Measurements from ENCODE around the gene C9orf40. TPM values are rescaled to one million over a fixed set of nuclear protein-coding genes. Genes with fewer than 3 reads are reported as not detected.
A peak's percentile ranks its signal among the peaks of the same experiment; 100 is the strongest.

Gene C9orf40
- 7.6 and 9.4 TPM in 2 replicates for total RNA-seq (2014; rRNA removed; shearing (Covaris generic))
- 14.8 and 18.9 TPM in 2 replicates for polyA plus RNA-seq (2014; cell fraction: nucleus; rRNA removed)

GRCh38 chr9:74952201-74953151, at the start of gene C9orf40:
Gene C9orf40, minus strand, starts transcription at chr9:74952912. Its CDS starts 301 bp downstream, at chr9:74952611.
- DNase-seq (ENCODE audit: extremely low read depth, low read depth) = peak; percentile 83

- peak; percentile 80 for DNase-seq (ENCODE audit: extremely low read depth, low read depth)
These were observed 49.2 kb upstream of the C9orf40 start for GRCh38 chr9:75001719-75002421.

GRCh38 chr9:75000835-75001234, 48.1 kb upstream of the C9orf40 start:
- DNase-seq (ENCODE audit: extremely low read depth, low read depth) = no peak

DNA sequence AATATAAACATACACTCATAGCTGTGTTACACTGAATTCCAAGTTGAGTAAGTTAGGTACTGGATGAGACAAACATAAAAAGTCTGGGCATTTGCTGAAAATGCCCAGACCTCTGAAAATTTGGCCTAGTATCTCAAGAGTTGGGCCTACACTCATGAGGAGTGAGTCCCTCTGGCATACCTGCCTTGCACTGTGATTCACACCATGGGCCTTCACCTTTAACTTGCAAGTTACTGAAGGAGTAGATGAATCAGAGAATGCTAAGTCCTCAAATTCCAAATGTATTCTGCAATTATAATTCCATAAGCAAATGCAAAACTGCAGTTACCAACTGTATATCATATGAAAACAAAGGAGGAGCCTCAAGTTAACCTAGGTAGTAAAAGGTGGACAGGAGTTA, 32.3 kb upstream of the C9orf40 start:
- no peak for DNase-seq (ENCODE audit: extremely low read depth, low read depth)

GRCh38 chr9:74983709-74984108, 31.0 kb upstream of the C9orf40 start:
- no peak for DNase-seq (ENCODE audit: extremely low read depth, low read depth)

DNA sequence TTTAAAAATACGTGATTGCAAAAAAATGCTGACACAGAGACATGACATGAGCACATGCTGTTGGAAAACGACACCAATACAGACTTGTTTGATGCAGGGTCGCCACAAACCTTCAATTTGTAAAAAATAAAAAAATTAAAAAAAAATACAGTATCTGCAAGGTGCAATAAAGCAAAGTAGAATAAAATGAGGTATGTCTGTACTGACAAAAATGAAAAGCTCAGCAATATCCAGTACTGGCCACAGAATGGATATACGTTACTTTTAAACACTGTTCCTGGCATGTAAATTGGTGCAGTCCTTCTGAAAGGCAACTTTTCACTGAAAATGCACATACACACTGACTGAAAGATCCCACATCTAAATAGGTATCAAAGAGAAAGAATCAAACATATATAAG, 27.1 kb upstream of the C9orf40 start:
- no peak for DNase-seq (ENCODE audit: extremely low read depth, low read depth)

GRCh38 chr9:74977287-74977686, 24.6 kb upstream of the C9orf40 start:
- no peak for DNase-seq (ENCODE audit: extremely low read depth, low read depth)

GRCh38 chr9:74975538-74975937, 22.8 kb upstream of the C9orf40 start:
- DNase-seq (ENCODE audit: extremely low read depth, low read depth) = no peak

- no peak for DNase-seq (ENCODE audit: extremely low read depth, low read depth)
These were observed 21.8 kb upstream of the C9orf40 start for GRCh38 chr9:74974558-74974957.

DNA sequence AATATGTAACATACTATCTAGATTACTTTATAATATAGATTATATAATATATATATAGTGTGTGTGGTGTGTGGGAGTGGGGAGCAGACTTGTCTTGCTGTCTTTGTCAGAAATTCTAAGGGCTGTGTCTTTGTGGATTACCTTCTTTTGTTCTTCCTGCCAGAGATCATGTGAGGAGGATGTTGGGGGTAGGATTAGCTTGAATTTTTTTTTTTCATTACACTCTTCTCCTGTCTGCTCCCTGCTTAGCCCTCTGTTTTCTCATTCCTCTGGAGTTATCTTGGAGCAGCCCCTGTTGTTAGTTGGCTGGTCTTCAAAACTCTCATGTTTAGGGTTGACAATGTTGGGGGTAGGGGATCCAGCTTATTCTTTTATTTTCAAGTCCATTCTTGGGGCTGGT, 21.0 kb upstream of the C9orf40 start:
- no peak for DNase-seq (ENCODE audit: extremely low read depth, low read depth)

GRCh38 chr9:74963056-74963455, 10.3 kb upstream of the C9orf40 start:
- no peak for DNase-seq (ENCODE audit: extremely low read depth, low read depth)

DNA sequence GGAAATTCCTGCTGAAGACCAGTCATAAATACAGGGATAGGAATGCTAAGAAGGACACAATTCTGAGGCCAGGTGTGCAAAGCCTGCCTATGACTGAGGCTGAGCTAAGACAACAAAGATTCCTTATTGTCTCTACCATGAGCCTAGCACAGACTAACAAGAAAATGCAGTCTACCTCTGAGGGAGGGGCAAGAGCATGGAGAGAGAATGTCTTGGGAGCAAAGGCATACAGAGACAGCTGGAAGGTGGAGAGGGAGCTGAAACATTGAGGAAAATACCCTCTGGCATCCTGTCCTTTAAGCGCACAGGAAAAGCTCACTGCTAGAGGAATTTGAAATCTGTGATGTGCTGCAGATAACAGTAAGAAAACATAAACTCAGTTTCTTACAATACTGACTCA, 8.8 kb upstream of the C9orf40 start:
- no peak for DNase-seq (ENCODE audit: extremely low read depth, low read depth)

DNA sequence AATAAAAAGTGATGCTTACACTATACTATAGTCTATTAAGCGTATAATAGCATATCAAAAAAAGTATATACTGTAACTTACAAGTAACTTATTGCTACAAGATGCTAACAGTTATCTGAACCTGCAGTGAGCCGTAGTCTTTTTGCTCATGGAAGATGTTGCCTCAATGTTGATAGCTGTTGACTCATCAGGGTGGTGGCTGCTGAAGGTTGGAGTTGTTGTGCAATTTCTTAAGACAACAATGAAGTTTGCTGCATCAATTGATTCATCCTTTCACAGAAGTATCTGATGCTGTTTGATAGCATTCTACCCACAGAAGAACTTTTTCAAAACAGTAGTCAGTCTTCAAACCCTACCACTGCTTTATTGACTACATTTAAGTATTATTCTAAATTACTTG, 7.8 kb upstream of the C9orf40 start:
- peak; percentile 64 for DNase-seq (ENCODE audit: extremely low read depth, low read depth)

GRCh38 chr9:74958587-74958986, 5.9 kb upstream of the C9orf40 start:
- DNase-seq (ENCODE audit: extremely low read depth, low read depth) = no peak

DNA sequence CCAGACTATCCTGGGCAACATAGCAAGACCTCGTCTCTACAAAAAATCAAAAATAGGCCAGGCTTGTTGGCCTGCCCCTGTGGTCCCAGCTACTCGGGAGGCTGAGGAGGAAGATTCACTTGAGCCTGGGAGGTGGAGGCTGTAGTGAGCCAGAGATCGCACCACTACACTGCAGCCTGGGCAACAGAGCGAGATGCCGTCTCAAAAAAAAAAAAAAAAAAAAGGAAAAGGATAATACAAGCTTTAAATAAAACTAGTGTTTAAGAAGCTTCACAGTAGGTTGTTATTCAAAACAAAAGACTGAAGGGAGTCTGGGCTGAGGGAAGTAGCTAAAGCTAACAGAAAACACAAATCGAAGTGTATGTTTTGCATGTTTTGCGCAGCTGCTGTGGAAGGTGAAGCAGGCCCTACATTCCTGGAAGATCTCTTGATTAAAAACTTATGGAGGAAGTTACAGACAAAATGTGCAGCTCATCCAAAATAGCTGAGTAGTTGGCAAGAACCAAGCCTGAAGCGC, 581 bp upstream of the C9orf40 start:
- peak; percentile 6 for DNase-seq (ENCODE audit: extremely low read depth, low read depth)

DNA sequence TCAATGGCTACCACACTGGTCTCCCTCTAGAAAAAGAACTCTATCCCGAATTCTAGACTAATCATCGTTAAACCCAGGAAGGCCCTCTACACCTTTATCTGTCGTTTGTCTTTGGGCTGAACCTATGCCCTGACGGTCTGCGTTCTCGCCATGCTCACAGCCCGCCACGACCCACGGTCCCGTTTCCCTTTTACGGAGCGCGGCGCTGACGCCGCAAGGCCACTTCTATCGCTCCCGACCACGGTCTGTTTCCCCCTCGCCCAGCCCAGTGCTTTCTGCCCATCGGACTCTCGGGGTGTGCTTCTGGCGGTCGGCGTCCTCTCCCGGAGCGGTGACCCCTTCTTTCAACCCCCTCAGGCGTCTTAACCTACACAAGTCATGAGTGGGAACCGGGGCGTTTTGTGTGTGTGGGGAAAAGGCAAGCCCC, 974 bp downstream of the C9orf40 start:
- peak; percentile 8 for DNase-seq (ENCODE audit: extremely low read depth, low read depth)

- no peak for DNase-seq (ENCODE audit: extremely low read depth, low read depth)
These were observed 1.5 kb downstream of the C9orf40 start for GRCh38 chr9:74951107-74951720.

- no peak for DNase-seq (ENCODE audit: extremely low read depth, low read depth)
These were observed 2.6 kb downstream of the C9orf40 start for GRCh38 chr9:74949859-74950855.

DNA sequence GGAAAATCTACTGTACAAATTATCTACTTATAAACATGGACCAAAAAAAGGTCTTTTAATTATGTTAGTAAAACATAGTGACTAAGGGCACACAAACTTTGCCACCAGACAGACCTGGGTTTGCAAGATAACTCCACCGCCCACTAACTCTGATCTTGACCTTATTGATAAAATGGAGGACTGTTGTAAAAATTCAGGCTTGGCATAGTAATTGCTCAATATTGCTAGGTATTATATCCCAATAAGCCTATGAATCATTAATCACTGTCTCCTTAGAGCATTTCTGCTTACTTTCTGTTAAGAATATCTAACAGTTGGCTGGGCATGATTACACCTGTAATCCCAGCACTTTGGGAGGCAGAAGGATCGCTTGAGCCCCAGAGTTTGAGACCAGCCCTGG, 3.8 kb downstream of the C9orf40 start:
- DNase-seq (ENCODE audit: extremely low read depth, low read depth) = no peak

- DNase-seq (ENCODE audit: extremely low read depth, low read depth) = no peak
These were observed 6.0 kb downstream of the C9orf40 start for GRCh38 chr9:74946686-74947085.

Measured in NCI-H460 (cell line).